GM12892 (cell line): ENCODE data around the gene LRRN1. TPM values are rescaled to one million over a fixed set of nuclear protein-coding genes. Genes with fewer than 3 reads are reported as not detected.
A peak's percentile ranks its signal among the peaks of the same experiment; 100 is the strongest.

Experiments
- DNase-seq: peaks from one replicate; pipeline ENCODE4 v3.0.0; 2011; ENCODE audit not compliant: insufficient read length
- FAIRE-seq: peaks from 2 replicates; lab custom pipeline; 2011; peaks lifted over from hg19 to GRCh38; lab: Jason Lieb, UNC
- POLR2A ChIP-seq: IDR thresholded peaks from 2 replicates; pipeline ENCODE4 v1.6.1; 2011; ENCODE audit warnings: low read depth, low read length, control low read depth
- POLR2AphosphoS5 ChIP-seq: IDR thresholded peaks from 2 replicates; pipeline ENCODE4 v1.6.1; 2011; ENCODE audit warnings: low read depth, low read length, control low read depth
- TAF1 ChIP-seq: IDR thresholded peaks from 2 replicates; pipeline ENCODE4 v1.6.1; 2011; ENCODE audit warnings: low read depth, mild to moderate bottlenecking, control low read depth, low read length, borderline replicate concordance
- polyA plus RNA-seq: library from polyadenylated mRNA; unstranded; fragments of >200 nt; gene quantifications from one replicate; pipeline ENCODE4 v1.2.1, GENCODE V29; 2012; ENCODE audit warnings: missing spikeins, inconsistent platforms; ENCODE audit not compliant: missing spikeins

Gene LRRN1
- polyA plus RNA-seq: not detected

DNA sequence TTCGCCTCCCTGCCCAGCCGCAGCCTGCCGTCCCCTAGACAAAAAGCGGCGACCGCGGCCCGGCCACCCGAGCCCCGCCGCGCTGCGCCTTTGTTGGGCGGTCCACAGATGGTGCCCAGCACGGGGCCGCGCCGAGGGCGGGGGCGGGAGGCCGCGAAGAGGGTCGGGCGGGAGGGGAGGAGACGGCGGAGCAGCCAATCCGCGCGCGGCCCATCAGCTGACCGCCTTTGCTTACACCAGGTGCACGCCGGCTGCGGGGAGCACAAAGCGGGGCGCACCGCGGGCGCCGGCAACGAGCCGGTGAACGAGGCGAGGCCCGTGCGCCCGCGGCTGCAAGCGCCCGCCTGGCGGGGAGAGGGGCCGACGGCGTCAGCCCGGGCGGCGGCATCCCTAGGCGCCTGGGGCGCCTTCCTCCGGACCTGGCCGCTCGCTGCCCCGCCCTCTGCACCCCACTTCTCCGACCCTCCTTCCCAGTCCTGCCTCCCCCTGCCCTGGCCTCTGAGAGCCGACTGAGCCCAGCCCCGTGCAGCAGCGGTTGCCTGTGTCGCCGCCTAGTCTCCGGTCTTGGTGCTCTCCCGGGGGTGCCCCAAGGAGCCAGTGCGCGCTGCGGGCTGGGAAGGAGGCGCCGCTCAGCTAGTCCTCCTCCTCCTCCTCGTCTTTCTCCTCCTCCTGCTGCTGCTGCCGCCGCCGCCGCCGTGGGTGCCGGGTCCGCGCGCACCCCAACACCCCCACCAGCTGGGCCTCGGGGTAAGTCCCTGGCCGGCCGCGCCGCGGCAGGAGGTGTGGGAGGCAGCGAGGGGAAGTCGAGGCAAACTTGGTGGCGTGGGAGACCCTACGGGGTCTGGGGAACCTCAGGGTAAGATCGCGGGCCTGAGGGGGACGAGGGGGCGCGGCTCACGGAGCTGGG, at the start of gene LRRN1:
Gene LRRN1 (plus strand): TSS at position 259 of the 907 bp plus-strand sequence. CDS start 45,211 bp downstream, outside the sequence.
- TF ChIP-seq TAF1 (no peak), POLR2A (no peak), POLR2AphosphoS5 (no peak)
- FAIRE-seq (no peak), DNase-seq (peak; percentile 30)

DNA sequence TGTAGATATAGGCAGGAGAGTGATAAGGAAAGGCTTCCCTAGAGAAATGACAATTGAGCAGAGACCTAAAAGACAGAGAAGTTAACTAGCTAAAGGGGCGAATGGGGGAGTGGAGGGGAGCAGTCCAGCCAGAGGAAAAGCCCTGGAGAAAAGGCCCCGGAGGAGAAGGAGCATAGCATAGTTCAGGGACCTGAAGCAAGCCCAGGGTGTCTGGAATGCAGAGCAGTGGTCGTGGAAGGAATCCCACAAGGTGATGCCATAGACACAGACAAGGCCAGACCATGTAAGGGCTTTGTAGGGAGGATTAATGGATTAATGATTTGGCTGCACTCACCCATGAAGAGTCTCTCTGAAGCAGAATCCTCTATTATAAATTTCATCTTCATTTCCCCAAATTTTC, 45.8 kb upstream of the LRRN1 start:
- no peak for FAIRE-seq
- no peak for TF ChIP-seq TAF1
- TF ChIP-seq POLR2A: no peak
- TF ChIP-seq POLR2AphosphoS5: no peak
- no peak for DNase-seq

DNA sequence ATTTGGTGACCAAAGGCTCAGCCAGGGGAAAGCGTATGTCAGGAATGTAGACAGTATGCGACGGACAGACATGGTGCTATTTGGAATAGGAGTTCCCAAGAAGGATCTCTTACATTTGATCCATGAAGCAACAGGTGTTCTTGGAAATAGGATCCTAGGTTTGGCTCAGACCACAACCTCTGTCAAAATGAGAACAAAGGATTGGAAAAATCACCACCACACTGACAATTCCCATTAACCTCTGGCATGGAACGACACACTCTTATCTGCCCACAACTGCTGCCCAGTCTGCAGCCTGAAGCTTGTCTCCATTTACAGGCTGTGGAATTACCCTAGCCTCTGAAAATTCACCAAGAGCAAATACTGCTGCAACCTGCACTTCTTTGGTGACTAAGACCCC, 33.6 kb upstream of the LRRN1 start:
- FAIRE-seq (no peak), DNase-seq (no peak)
- TF ChIP-seq TAF1 (no peak), POLR2A (no peak), POLR2AphosphoS5 (no peak)

DNA sequence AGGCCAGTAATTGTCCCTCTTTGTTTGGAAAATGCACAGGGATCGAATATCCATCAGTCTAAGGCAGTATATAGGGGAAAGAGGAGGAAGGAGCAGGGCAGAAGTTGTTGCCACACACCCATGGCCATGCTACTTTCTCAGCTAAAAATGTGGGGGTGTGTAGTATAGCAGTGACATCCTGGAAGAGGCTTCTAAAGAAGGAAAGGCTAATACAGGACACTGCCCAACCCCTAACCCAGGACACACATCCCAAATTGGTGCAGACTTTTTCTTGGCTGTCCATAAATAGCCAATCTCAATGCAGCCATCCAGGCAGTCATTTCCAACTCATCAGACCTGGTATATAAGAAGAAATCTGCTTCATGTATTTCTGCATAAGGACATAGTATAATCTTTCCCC, 33.1 kb upstream of the LRRN1 start:
- FAIRE-seq (no peak), DNase-seq (no peak)
- TF ChIP-seq TAF1 (no peak), POLR2A (no peak), POLR2AphosphoS5 (no peak)

DNA sequence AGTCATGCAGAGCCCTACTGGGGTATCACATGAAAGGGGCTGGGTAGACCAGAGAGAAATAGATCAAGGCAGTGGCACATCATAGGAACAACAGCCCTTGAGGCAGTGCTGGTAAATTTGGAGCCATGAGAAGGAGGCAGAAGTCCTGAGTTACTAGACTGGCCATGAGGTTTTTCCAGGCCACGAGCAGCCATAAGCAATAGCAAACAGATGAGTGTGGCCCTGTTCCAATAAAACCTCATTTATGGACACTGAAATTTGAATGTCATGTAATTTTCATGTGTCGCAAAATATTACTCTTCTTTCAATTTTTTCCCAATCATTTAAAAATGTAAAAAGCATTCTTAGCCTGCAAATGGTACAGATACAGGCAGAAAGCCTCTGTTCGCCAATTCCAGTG, 28.1 kb upstream of the LRRN1 start:
- FAIRE-seq (no peak), DNase-seq (no peak)
- TF ChIP-seq TAF1: no peak
- TF ChIP-seq POLR2A: no peak
- TF ChIP-seq POLR2AphosphoS5: no peak

DNA sequence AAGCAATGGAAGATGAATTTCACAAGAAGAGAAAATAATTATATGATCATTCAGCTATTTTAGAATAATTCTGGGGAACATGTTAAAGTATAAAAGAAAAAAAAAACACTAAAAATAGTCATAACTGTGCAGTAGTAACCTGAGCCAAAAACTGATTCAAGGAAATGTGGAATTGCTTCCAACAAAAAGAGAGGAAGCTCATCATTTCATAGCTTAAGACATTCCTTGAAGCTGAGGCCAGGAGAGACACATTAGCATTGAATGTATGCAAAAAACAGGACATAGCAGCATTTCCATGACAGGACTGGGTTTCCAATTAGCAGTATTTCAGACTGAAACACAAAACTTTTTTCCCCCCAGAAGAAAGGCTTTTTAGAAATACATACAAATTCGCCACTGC, 27.7 kb upstream of the LRRN1 start:
- TF ChIP-seq POLR2AphosphoS5: no peak
- no peak for TF ChIP-seq POLR2A
- TF ChIP-seq TAF1: no peak
- FAIRE-seq (no peak), DNase-seq (no peak)

DNA sequence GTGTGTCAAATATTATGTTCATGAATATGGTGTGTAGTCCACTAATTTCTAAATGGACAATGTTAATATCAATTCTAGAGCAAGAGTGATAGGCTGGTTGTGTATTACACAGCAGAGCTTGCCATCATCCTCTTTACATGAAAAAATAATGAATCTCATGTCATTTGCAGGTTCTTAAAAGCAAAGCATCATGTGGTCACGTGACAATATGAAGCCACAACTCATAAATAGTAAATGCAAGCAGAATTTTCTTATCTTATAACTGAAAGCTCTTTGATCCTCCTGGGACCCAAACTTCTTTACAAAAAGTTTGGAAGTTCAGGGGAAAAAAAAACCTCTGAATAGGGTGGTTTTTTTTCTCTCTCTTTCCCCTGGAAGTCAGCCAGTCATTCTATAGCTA, 26.9 kb upstream of the LRRN1 start:
- no peak for FAIRE-seq
- TF ChIP-seq POLR2A: no peak
- no peak for TF ChIP-seq TAF1
- no peak for TF ChIP-seq POLR2AphosphoS5
- no peak for DNase-seq

DNA sequence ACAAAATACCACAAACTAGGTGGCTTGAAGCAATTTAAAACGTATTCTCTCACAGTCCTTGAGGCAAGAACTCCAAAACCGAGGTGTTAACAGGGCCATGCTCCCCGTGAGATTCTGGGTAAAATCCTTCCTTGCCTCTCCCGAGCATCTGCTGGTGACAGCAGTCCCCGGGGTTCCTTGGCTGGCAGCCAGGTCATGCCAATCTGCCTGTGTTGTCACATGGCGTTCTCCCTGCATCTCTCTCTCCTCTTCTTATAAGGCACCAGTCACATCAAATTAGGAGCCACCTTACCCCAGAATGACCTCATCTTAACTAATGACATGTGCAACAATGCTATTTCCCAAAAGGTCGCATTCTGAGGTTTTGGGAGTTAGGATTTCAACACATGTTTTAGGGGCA, 26.3 kb upstream of the LRRN1 start:
- TF ChIP-seq POLR2A: no peak
- TF ChIP-seq POLR2AphosphoS5: no peak
- TF ChIP-seq TAF1: no peak
- no peak for DNase-seq
- no peak for FAIRE-seq

DNA sequence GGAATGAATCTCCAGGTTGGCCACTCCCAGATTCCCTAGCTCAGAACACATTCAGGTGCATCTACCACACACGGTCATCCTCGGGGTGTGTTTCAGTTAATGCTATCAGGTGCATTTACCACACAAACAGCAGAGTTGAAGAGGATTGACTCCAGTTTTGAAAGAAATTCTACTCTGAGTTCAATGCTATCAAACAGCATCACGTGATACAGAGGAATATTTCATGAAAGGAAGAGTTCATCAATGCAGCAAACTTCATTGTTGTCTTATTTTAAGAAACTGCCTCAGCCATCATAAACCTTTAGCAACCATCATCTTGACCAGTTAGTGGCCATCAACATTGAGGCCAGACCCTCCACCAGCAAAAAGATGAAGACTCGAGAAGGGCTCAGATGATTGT, 22.6 kb upstream of the LRRN1 start:
- no peak for TF ChIP-seq POLR2A
- no peak for TF ChIP-seq POLR2AphosphoS5
- no peak for TF ChIP-seq TAF1
- FAIRE-seq (no peak), DNase-seq (no peak)

DNA sequence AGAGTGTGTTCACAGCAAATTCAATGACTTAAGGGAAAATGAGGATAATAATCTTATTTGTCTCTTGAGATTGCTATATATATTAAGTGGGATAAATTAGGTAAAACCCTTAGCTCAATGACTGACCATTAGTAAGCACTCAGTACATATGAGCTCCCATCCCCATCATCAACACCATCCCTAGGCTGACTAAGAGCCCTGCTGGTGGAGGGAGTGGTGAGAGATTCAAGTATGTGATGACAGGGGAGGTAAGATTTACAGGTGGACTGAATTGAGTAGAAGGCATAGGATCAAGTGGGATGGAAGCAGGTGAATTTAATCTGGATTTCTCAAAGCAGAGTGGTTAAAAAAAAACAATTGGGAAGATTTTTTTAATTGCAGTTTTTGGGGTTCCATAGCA, 21.0 kb upstream of the LRRN1 start:
- TF ChIP-seq POLR2AphosphoS5 (no peak), TAF1 (no peak), POLR2A (no peak)
- DNase-seq (no peak), FAIRE-seq (no peak)

DNA sequence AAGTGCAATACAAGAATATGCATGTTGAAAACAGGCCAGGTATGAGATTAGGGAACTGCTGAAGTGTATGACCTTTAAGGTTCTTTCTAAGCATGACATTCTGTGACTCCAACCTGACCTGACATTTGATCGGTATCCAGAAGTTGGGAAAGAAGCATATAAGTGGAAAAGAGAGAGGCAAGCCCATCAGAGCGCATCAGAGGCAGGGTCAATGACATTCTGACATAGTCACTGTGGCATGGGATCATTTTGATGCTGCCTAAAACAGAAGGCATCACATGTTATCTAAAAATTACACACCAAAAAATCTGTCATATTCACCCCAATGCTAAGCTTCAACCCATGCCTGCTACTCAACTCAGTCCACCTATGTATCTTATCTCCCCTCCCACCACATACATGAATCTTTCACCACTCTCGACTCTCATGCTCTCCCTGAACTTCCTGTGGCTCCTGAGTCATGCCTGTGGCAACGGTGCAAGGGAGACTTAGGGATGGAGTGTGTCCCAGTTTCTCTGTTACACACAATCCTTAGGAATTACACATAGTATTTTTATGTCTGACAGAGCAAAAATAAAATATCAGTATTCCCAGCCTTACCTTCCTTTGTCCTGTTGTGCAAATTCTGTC, 20.5 kb upstream of the LRRN1 start:
- no peak for FAIRE-seq
- TF ChIP-seq POLR2A: no peak
- no peak for TF ChIP-seq POLR2AphosphoS5
- no peak for TF ChIP-seq TAF1
- DNase-seq: no peak

DNA sequence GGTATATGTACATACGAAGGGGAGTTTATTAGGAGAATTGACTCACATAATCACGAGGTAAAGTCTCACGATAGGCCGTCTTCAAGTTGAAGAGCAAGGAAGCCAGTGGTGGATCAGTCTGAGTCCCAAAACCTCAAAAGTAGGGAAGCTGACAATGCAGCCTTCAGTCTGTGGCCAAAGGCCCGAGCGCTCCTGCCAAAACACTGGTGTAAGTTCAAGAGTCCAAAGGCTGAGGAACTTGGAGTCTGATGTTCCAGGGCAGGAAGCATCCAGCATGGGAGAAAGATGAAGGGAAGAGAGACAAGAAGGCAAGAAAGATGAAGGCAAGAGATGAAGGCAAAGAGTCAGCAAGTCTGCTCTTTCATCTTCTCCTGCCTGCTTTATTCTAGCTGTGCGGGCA, 16.8 kb upstream of the LRRN1 start:
- FAIRE-seq: no peak
- TF ChIP-seq TAF1: no peak
- TF ChIP-seq POLR2AphosphoS5: no peak
- TF ChIP-seq POLR2A: no peak
- DNase-seq: no peak
